Loucy (cell line): ENCODE results near the gene PACSIN2.

Source experiments
- CTCF ChIP-seq: fragments of 200-600 bp; sonication (generic); conservative IDR thresholded peaks from 2 replicates; pipeline ENCODE4 v1.5.1; 2014; ENCODE audit warnings: mild to moderate bottlenecking, antibody characterized with exemption, low read length
- EZH2phosphoT487 ChIP-seq: fragments of 200-600 bp; IDR thresholded peaks from 2 replicates; pipeline ENCODE4 v1.6.1; 2018; ENCODE audit warnings: antibody characterized with exemption, mild to moderate bottlenecking, moderate library complexity, borderline replicate concordance

GRCh38 chr22:42866100-42866499, 148.8 kb downstream of the PACSIN2 start:
- no peak for TF ChIP-seq CTCF
- TF ChIP-seq EZH2phosphoT487 = no peak
